Measurements from ENCODE around the gene PTP4A2.
"Not testable (repeated sequence)": the region's sequence is repeated elsewhere in the genome, so short reads cannot be mapped to it uniquely, and the experiment has no call there.

PTP4A2 gene

GRCh38 chr1:31900790-31901189 lies 37.4 kb downstream of the PTP4A2 start:
- H3K9ac ChIP-seq (ENCODE audit: low read depth, low read length, poor library complexity, severe bottlenecking), result no peak overlapping the region
- no peaks in the 10 kb centered on the region for H3K4me1 ChIP-seq (ENCODE audit: insufficient read depth, low read length, poor library complexity, severe bottlenecking)
- no peaks in the 10 kb centered on the region for H4K20me1 ChIP-seq (ENCODE audit: insufficient read depth, low read length, poor library complexity, severe bottlenecking)
- no peaks in the 10 kb centered on the region for H3K79me2 ChIP-seq (ENCODE audit: insufficient read depth, low read length)
- H3K4me3 ChIP-seq (ENCODE audit: low read length, poor library complexity, severe bottlenecking), result no peak overlapping the region
- no peaks in the 10 kb centered on the region for H3K9me2 ChIP-seq (replicated peaks; ENCODE audit: low read depth, low read length)
- H3F3A ChIP-seq (ENCODE audit: low read depth), result no peaks in the 10 kb centered on the region
- TF ChIP-seq EZH2phosphoT487 (IDR thresholded peaks at IDR 0.05; ENCODE audit: borderline replicate concordance) (no peak), CTCF (conservative IDR thresholded peaks at IDR 0.05; ENCODE audit: low read length) (no peak)
- H3K36me3 ChIP-seq (ENCODE audit: insufficient read depth, low read length), result peaks cover 14% of the 10 kb centered on the region; the same call in 1 of the 2 replicates
- no peak overlapping the region for H2AFZ ChIP-seq (ENCODE audit: low read length)
- H3K27me3 ChIP-seq (ENCODE audit: insufficient read depth, low read length, poor library complexity, severe bottlenecking), result no peaks in the 10 kb centered on the region
- no peak overlapping the region for H3K4me2 ChIP-seq (ENCODE audit: low read depth, low read length, poor library complexity, severe bottlenecking)
- H3K9me3 ChIP-seq (ENCODE audit: insufficient read depth, low read depth, low read length), result no peaks in the 10 kb centered on the region

- Histone ChIP-seq H3K9ac (ENCODE audit: low read depth, low read length, poor library complexity, severe bottlenecking) (no peak overlapping the region), H3F3A (ENCODE audit: low read depth) (no peaks in the 10 kb centered on the region), H2AFZ (ENCODE audit: low read length) (no peak overlapping the region), H3K9me3 (ENCODE audit: insufficient read depth, low read depth, low read length) (no peaks in the 10 kb centered on the region), H3K4me1 (ENCODE audit: insufficient read depth, low read length, poor library complexity, severe bottlenecking) (no peaks in the 10 kb centered on the region), H3K36me3 (ENCODE audit: insufficient read depth, low read length) (no peaks in the 10 kb centered on the region), H3K4me3 (ENCODE audit: low read length, poor library complexity, severe bottlenecking) (no peak overlapping the region), H3K79me2 (ENCODE audit: insufficient read depth, low read length) (no peaks in the 10 kb centered on the region), H4K20me1 (ENCODE audit: insufficient read depth, low read length, poor library complexity, severe bottlenecking) (no peaks in the 10 kb centered on the region), H3K4me2 (ENCODE audit: low read depth, low read length, poor library complexity, severe bottlenecking) (no peak overlapping the region), H3K27me3 (ENCODE audit: insufficient read depth, low read length, poor library complexity, severe bottlenecking) (no peaks in the 10 kb centered on the region), H3K9me2 (replicated peaks; ENCODE audit: low read depth, low read length) (no peaks in the 10 kb centered on the region)
- TF ChIP-seq CTCF (conservative IDR thresholded peaks at IDR 0.05; ENCODE audit: low read length), result no peak
- TF ChIP-seq EZH2phosphoT487 (IDR thresholded peaks at IDR 0.05; ENCODE audit: borderline replicate concordance), result no peak
Observed at GRCh38 chr1:31897526-31898100, 40.6 kb downstream of the PTP4A2 start.

GRCh38 chr1:31895474-31896198 lies 42.5 kb downstream of the PTP4A2 start:
- H3F3A ChIP-seq (ENCODE audit: low read depth); H2AFZ ChIP-seq (ENCODE audit: low read length); H3K9ac ChIP-seq (ENCODE audit: low read depth, low read length, poor library complexity, severe bottlenecking); H4K20me1 ChIP-seq (ENCODE audit: insufficient read depth, low read length, poor library complexity, severe bottlenecking); H3K4me2 ChIP-seq (ENCODE audit: low read depth, low read length, poor library complexity, severe bottlenecking); H3K27me3 ChIP-seq (ENCODE audit: insufficient read depth, low read length, poor library complexity, severe bottlenecking); H3K9me3 ChIP-seq (ENCODE audit: insufficient read depth, low read depth, low read length); H3K9me2 ChIP-seq (replicated peaks; ENCODE audit: low read depth, low read length); H3K4me1 ChIP-seq (ENCODE audit: insufficient read depth, low read length, poor library complexity, severe bottlenecking); H3K79me2 ChIP-seq (ENCODE audit: insufficient read depth, low read length); H3K36me3 ChIP-seq (ENCODE audit: insufficient read depth, low read length); H3K4me3 ChIP-seq (ENCODE audit: low read length, poor library complexity, severe bottlenecking): not testable (repeated sequence)

- Histone ChIP-seq H3K27me3 (ENCODE audit: insufficient read depth, low read length, poor library complexity, severe bottlenecking) (no peaks in the 10 kb centered on the region), H3K9me2 (replicated peaks; ENCODE audit: low read depth, low read length) (no peaks in the 10 kb centered on the region), H3K36me3 (ENCODE audit: insufficient read depth, low read length) (no peaks in the 10 kb centered on the region), H4K20me1 (ENCODE audit: insufficient read depth, low read length, poor library complexity, severe bottlenecking) (no peaks in the 10 kb centered on the region), H2AFZ (ENCODE audit: low read length) (no peak overlapping the region), H3K9ac (ENCODE audit: low read depth, low read length, poor library complexity, severe bottlenecking) (no peak overlapping the region), H3K79me2 (ENCODE audit: insufficient read depth, low read length) (no peaks in the 10 kb centered on the region), H3K9me3 (ENCODE audit: insufficient read depth, low read depth, low read length) (no peaks in the 10 kb centered on the region), H3K4me2 (ENCODE audit: low read depth, low read length, poor library complexity, severe bottlenecking) (no peak overlapping the region), H3K4me1 (ENCODE audit: insufficient read depth, low read length, poor library complexity, severe bottlenecking) (peaks cover 11% of the 10 kb centered on the region), H3F3A (ENCODE audit: low read depth) (no peaks in the 10 kb centered on the region), H3K4me3 (ENCODE audit: low read length, poor library complexity, severe bottlenecking) (no peak overlapping the region)
- no peak for TF ChIP-seq CTCF (conservative IDR thresholded peaks at IDR 0.05; ENCODE audit: low read length)
Observed at GRCh38 chr1:31891280-31891679, 46.9 kb downstream of the PTP4A2 start.
